ENCODE measurements around the gene HECTD1. TPM values are rescaled to one million over a fixed set of nuclear protein-coding genes. Genes with fewer than 3 reads are reported as not detected.
A peak's percentile ranks its signal among the peaks of the same experiment; 100 is the strongest.
"Not testable (repeated sequence)": the region's sequence is repeated elsewhere in the genome, so short reads cannot be mapped to it uniquely, and the experiment has no call there.

The HECTD1 gene
- total and polyA plus RNA-seq, 3 experiments from 2014 or later: 33.6 to 112 (median 101) TPM

DNA sequence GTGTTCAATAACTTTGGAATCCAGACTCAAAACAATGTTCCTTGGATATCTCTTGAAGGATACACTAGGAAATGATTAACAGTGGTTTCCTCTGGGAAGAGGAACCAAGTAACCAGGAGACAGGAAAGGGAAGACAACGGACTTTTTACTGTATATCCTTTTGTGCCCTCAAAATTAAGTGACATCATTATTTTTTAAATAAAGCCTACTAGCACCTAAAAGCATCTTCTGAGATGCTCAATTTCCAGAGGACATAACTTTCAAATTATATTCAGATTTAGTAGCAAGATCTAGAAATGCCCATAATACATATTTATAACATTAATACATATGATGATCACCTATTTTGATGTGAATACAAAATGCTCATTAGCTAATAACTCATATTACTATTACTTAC is 6.5 kb downstream of the HECTD1 start:
- no peaks in the 10 kb centered on the region for H3K27me3 ChIP-seq (ENCODE audit: insufficient read depth, low read length, poor library complexity, severe bottlenecking)
- Mint-ChIP-seq H3K4me3 (peak overlapping the region in 1 of 7 donors; percentile 35), H3K27me3 (no peaks in the 10 kb centered on the region), H3K27ac (peak overlapping the region in 2 of 8 donors; percentile 17 to 68), H3K4me1 (peaks cover 53 to 86% (median 73%) of the 10 kb centered on the region in 3 donors), H3K36me3 (peaks cover 0 to 69% (median 23%) of the 10 kb centered on the region in 3 donors), H3K9me3 (no peaks in the 10 kb centered on the region)
- DNase-seq: no peak
- no peak overlapping the region for H3K4me3 ChIP-seq (ENCODE audit: low read length)
- H3K27ac ChIP-seq (ENCODE audit: low read depth, low read length): no peak overlapping the region
- ChIA-PET POLR2A (interaction anchor here (0.6 kb wide), 1 partner anchor 17 kb away, joined by 5 read pairs; no protein-coding TSS in a partner anchor), CTCF (no interaction called here)
- H3K36me3 ChIP-seq (ENCODE audit: insufficient read depth, low read length): peaks cover 4% of the 10 kb centered on the region
- no peaks in the 10 kb centered on the region for H3K9me3 ChIP-seq (ENCODE audit: low read length)
- peaks cover 27% of the 10 kb centered on the region for H3K4me1 ChIP-seq (ENCODE audit: insufficient read depth, low read length)

- H3K27ac ChIP-seq (ENCODE audit: low read depth, low read length): no peak overlapping the region
- H3K9me3 ChIP-seq (ENCODE audit: low read length): no peaks in the 10 kb centered on the region
- Mint-ChIP-seq H3K9me3 (no peaks in the 10 kb centered on the region), H3K4me3 (no peak overlapping the region), H3K4me1 (peaks cover 49 to 86% (median 73%) of the 10 kb centered on the region in 3 donors), H3K27ac (peak overlapping the region in 3 of 8 donors; percentile 17 to 68 (median 18)), H3K27me3 (no peaks in the 10 kb centered on the region), H3K36me3 (peaks cover 0 to 71% (median 23%) of the 10 kb centered on the region in 3 donors)
- ChIA-PET POLR2A (no interaction called here), CTCF (no interaction called here)
- no peak overlapping the region for H3K4me3 ChIP-seq (ENCODE audit: low read length)
- peaks cover 23% of the 10 kb centered on the region for H3K4me1 ChIP-seq (ENCODE audit: insufficient read depth, low read length)
- no peak for DNase-seq
- no peaks in the 10 kb centered on the region for H3K27me3 ChIP-seq (ENCODE audit: insufficient read depth, low read length, poor library complexity, severe bottlenecking)
- peaks cover 4% of the 10 kb centered on the region for H3K36me3 ChIP-seq (ENCODE audit: insufficient read depth, low read length)
These were observed 6.9 kb downstream of the HECTD1 start for GRCh38 chr14:31200702-31200990.

DNA sequence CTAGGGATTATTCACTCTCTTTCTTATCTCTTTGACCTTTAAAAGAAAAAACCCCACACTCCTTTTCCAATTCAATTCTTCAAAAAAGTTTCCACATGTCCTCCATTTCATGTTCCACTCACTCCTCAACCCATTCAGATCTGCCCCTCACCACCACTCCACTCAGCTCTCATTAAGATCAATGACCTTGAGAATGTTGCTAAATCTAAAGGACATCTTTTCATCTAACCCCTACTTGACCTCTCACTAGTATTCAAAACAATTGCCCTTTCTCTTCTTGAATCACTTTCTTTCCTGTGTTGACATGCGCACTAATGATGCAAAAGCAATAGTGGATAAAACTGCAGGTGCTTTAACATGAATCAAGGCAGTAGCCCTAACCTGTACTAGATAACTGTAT is 9.9 kb downstream of the HECTD1 start:
- Histone ChIP-seq H3K9me3 (ENCODE audit: low read length) (no peaks in the 10 kb centered on the region), H3K4me3 (ENCODE audit: low read length) (no peak overlapping the region), H3K36me3 (ENCODE audit: insufficient read depth, low read length) (peaks cover 3% of the 10 kb centered on the region), H3K27me3 (ENCODE audit: insufficient read depth, low read length, poor library complexity, severe bottlenecking) (no peaks in the 10 kb centered on the region), H3K4me1 (ENCODE audit: insufficient read depth, low read length) (peaks cover 27% of the 10 kb centered on the region), H3K27ac (ENCODE audit: low read depth, low read length) (no peak overlapping the region)
- ChIA-PET POLR2A (no interaction called here), CTCF (interaction anchor here (2.8 kb wide), 1 partner anchor 10 kb away, joined by 8 read pairs; the partner anchor contains the start of gene HECTD1)
- no peak for DNase-seq
- H3K27me3 Mint-ChIP-seq: no peaks in the 10 kb centered on the region
- H3K36me3 Mint-ChIP-seq: peaks cover 0 to 67% (median 23%) of the 10 kb centered on the region in 3 donors
- no peak overlapping the region for H3K4me3 Mint-ChIP-seq
- H3K9me3 Mint-ChIP-seq: no peaks in the 10 kb centered on the region
- H3K27ac Mint-ChIP-seq: peak overlapping the region in 5 of 8 donors; percentile 0 to 77 (median 24)
- H3K4me1 Mint-ChIP-seq: peaks cover 43 to 78% (median 68%) of the 10 kb centered on the region in 3 donors

DNA sequence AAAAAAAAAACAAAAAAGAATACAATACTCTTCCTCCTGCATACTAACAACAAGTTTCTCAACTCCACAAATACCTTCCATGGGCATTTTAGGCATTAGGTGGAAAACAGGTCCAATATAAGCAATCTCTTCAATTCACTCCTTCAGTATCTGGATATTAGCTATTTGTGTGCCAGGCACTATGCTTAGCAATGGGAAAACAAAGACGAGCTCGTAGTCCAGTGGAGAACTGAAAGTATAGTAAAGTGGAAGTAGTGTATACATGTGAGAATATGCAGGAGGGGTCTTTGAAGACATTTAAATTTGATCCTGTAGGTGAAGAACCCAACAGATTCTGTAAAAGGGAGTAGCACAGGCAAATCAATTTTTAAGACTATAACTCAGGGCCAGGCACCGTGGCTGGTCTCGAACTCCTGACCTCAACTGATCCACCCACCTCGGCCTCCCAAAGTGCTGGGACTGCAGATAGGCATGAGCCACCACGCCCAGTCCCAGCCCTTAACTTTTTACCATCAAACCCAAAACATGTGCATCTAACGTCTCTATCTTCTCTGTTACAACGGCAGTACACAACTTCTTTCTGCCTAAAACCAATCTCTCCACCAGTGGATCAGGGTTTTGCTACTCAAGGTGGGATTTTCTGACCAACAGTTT is 10.6 kb downstream of the HECTD1 start:
- H3K27me3 Mint-ChIP-seq: no peaks in the 10 kb centered on the region
- Histone ChIP-seq H3K36me3 (ENCODE audit: insufficient read depth, low read length) (peaks cover 3% of the 10 kb centered on the region), H3K4me1 (ENCODE audit: insufficient read depth, low read length) (peaks cover 27% of the 10 kb centered on the region), H3K27ac (ENCODE audit: low read depth, low read length) (no peak overlapping the region), H3K9me3 (ENCODE audit: low read length) (no peaks in the 10 kb centered on the region), H3K4me3 (ENCODE audit: low read length) (no peak overlapping the region), H3K27me3 (ENCODE audit: insufficient read depth, low read length, poor library complexity, severe bottlenecking) (no peaks in the 10 kb centered on the region)
- no peak overlapping the region for H3K27ac Mint-ChIP-seq
- DNase-seq: no peak
- H3K4me1 Mint-ChIP-seq: peaks cover 40 to 76% (median 61%) of the 10 kb centered on the region in 3 donors
- H3K4me3 Mint-ChIP-seq: peak overlapping the region in 1 of 7 donors; percentile 63
- H3K36me3 Mint-ChIP-seq: peaks cover 0 to 68% (median 23%) of the 10 kb centered on the region in 3 donors
- ChIA-PET CTCF (interaction anchor here (1.3 to 2.8 kb wide), 2 partner anchors 11 to 129 kb away, joined by 3 to 8 read pairs; partner anchors contain the start of gene HECTD1), POLR2A (no interaction called here)
- H3K9me3 Mint-ChIP-seq: no peaks in the 10 kb centered on the region

DNA sequence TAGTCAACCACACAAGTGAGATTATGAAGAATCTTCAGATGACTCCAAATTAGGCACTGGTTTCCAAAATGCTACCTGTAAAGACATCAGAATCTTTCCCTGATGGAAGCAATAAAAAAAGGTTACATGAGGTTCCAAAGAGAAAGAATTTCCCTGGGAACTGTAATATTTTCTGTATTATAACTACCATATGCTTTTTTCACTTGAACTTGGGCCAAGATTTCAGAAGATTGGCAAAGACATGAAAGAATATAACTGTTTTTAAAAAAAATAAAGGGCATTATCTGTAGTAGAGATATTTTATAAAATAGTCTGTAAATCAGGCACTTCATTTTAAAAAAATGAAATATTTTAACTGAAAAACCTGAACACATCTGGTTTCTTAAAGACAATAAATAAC is 12.9 kb downstream of the HECTD1 start:
- no peak overlapping the region for H3K27ac Mint-ChIP-seq

GRCh38 chr14:31194095-31194494 is 13.5 kb downstream of the HECTD1 start:
- peaks cover 36 to 73% (median 59%) of the 10 kb centered on the region in 3 donors for H3K4me1 Mint-ChIP-seq

More for the DNA sequence above, 12.9 kb downstream of the HECTD1 start:
- CTCF ChIA-PET: no interaction called here
- Histone ChIP-seq H3K36me3 (ENCODE audit: insufficient read depth, low read length) (peaks cover 3% of the 10 kb centered on the region), H3K9me3 (ENCODE audit: low read length) (no peaks in the 10 kb centered on the region), H3K27ac (ENCODE audit: low read depth, low read length) (no peak overlapping the region), H3K4me3 (ENCODE audit: low read length) (no peak overlapping the region), H3K4me1 (ENCODE audit: insufficient read depth, low read length) (peaks cover 27% of the 10 kb centered on the region), H3K27me3 (ENCODE audit: insufficient read depth, low read length, poor library complexity, severe bottlenecking) (no peaks in the 10 kb centered on the region)
- Mint-ChIP-seq H3K27me3 (no peaks in the 10 kb centered on the region), H3K4me1 (peaks cover 36 to 73% (median 57%) of the 10 kb centered on the region in 3 donors), H3K36me3 (peaks cover 0 to 68% (median 18%) of the 10 kb centered on the region in 3 donors), H3K9me3 (no peaks in the 10 kb centered on the region), H3K4me3 (peak overlapping the region in 1 of 7 donors; percentile 24)
- no peak for DNase-seq
- POLR2A ChIA-PET: no interaction called here

GRCh38 chr14:31192544-31192943 is 15.0 kb downstream of the HECTD1 start:
- not testable (repeated sequence) for H3K36me3 ChIP-seq (ENCODE audit: insufficient read depth, low read length); H3K4me3 ChIP-seq (ENCODE audit: low read length); H3K27ac ChIP-seq (ENCODE audit: low read depth, low read length); H3K9me3 Mint-ChIP-seq; H3K27ac Mint-ChIP-seq; H3K27me3 ChIP-seq (ENCODE audit: insufficient read depth, low read length, poor library complexity, severe bottlenecking); DNase-seq; H3K9me3 ChIP-seq (ENCODE audit: low read length); H3K27me3 Mint-ChIP-seq
- CTCF ChIA-PET: interaction anchor here (0.8 kb wide), 1 partner anchor 14 kb away, joined by 3 read pairs; no protein-coding TSS in a partner anchor
- Mint-ChIP-seq H3K4me1 (peaks cover 38 to 70% (median 61%) of the 10 kb centered on the region in 3 donors), H3K36me3 (peaks cover 0 to 59% (median 15%) of the 10 kb centered on the region in 3 donors), H3K4me3 (peak overlapping the region in 1 of 7 donors; percentile 76)
- peaks cover 13% of the 10 kb centered on the region for H3K4me1 ChIP-seq (ENCODE audit: insufficient read depth, low read length)
- POLR2A ChIA-PET: interaction anchor here (0.7 kb wide), 1 partner anchor 89 kb away, joined by 3 read pairs; no protein-coding TSS in a partner anchor

More at GRCh38 chr14:31194095-31194494, 13.5 kb downstream of the HECTD1 start:
- Histone ChIP-seq H3K9me3 (ENCODE audit: low read length) (no peaks in the 10 kb centered on the region), H3K4me1 (ENCODE audit: insufficient read depth, low read length) (peaks cover 27% of the 10 kb centered on the region), H3K27me3 (ENCODE audit: insufficient read depth, low read length, poor library complexity, severe bottlenecking) (no peaks in the 10 kb centered on the region), H3K36me3 (ENCODE audit: insufficient read depth, low read length) (peaks cover 3% of the 10 kb centered on the region), H3K4me3 (ENCODE audit: low read length) (no peak overlapping the region), H3K27ac (ENCODE audit: low read depth, low read length) (no peak overlapping the region)
- H3K27me3 Mint-ChIP-seq: no peaks in the 10 kb centered on the region
- H3K4me3 Mint-ChIP-seq: peak overlapping the region in 1 of 7 donors; percentile 6
- POLR2A ChIA-PET: no interaction called here
- H3K27ac Mint-ChIP-seq: peak overlapping the region in 2 of 8 donors; percentile 3 to 9
- H3K36me3 Mint-ChIP-seq: peaks cover 0 to 69% (median 17%) of the 10 kb centered on the region in 3 donors
- CTCF ChIA-PET: no interaction called here
- no peaks in the 10 kb centered on the region for H3K9me3 Mint-ChIP-seq
- no peak for DNase-seq

- CTCF ChIA-PET: no interaction called here
- H3K27me3 Mint-ChIP-seq: no peaks in the 10 kb centered on the region
- POLR2A ChIA-PET: no interaction called here
- peaks cover 3% of the 10 kb centered on the region for H3K36me3 ChIP-seq (ENCODE audit: insufficient read depth, low read length)
- no peaks in the 10 kb centered on the region for H3K9me3 ChIP-seq (ENCODE audit: low read length)
- no peaks in the 10 kb centered on the region for H3K9me3 Mint-ChIP-seq
- H3K36me3 Mint-ChIP-seq: peaks cover 4 to 52% (median 17%) of the 10 kb centered on the region in 3 donors
- H3K4me1 Mint-ChIP-seq: peaks cover 34 to 64% (median 55%) of the 10 kb centered on the region in 3 donors
- peaks cover 11% of the 10 kb centered on the region for H3K4me1 ChIP-seq (ENCODE audit: insufficient read depth, low read length)
- DNase-seq: no peak
- H3K27ac Mint-ChIP-seq: no peak overlapping the region
- no peaks in the 10 kb centered on the region for H3K27me3 ChIP-seq (ENCODE audit: insufficient read depth, low read length, poor library complexity, severe bottlenecking)
- H3K4me3 Mint-ChIP-seq: no peak overlapping the region
- no peak overlapping the region for H3K4me3 ChIP-seq (ENCODE audit: low read length)
- H3K27ac ChIP-seq (ENCODE audit: low read depth, low read length): no peak overlapping the region
These were observed 16.8 kb downstream of the HECTD1 start for GRCh38 chr14:31190717-31191263.
